Endodermal cell (in vitro differentiated cells): ENCODE measurements around the gene RFX4. TPM values are rescaled to one million over a fixed set of nuclear protein-coding genes. Genes with fewer than 3 reads are reported as not detected.

Source experiments
- DNase-seq: peaks from one replicate; pipeline ENCODE4 v3.0.0-alpha.2; 2017
- H3K27ac ChIP-seq: 2 replicates; pipeline ENCODE4 v1.5.1; 2013; ENCODE audit warnings: mild to moderate bottlenecking, low read depth, low read length, moderate library complexity
- H3K27me3 ChIP-seq: 2 replicates; pipeline ENCODE4 v1.6.1; 2013; ENCODE audit warnings: mild to moderate bottlenecking, low read length, moderate library complexity; ENCODE audit not compliant: insufficient read depth, control insufficient read depth, poor library complexity, severe bottlenecking
- H3K36me3 ChIP-seq: 2 replicates; pipeline ENCODE4 v1.7.0; 2013; ENCODE audit warnings: mild to moderate bottlenecking, low read length, moderate library complexity; ENCODE audit not compliant: control insufficient read depth, insufficient read depth
- H3K4me1 ChIP-seq: one replicate; pipeline ENCODE4 v1.7.0; 2013; ENCODE audit warnings: low read length; ENCODE audit not compliant: control insufficient read depth, insufficient read depth
- H3K4me3 ChIP-seq: 2 replicates; pipeline ENCODE4 v1.5.1; 2013; ENCODE audit warnings: mild to moderate bottlenecking, low read length, moderate library complexity
- H3K9ac ChIP-seq: 2 replicates; pipeline ENCODE4 v1.6.1; 2013; ENCODE audit warnings: mild to moderate bottlenecking, low read length, moderate library complexity; ENCODE audit not compliant: poor library complexity, severe bottlenecking; ENCODE audit errors: extremely low read depth
- H3K9me3 ChIP-seq: 2 replicates; pipeline ENCODE4 v1.6.1; 2013; ENCODE audit warnings: mild to moderate bottlenecking, low read length, moderate library complexity; ENCODE audit not compliant: control insufficient read depth
- H3K27ac Mint-ChIP-seq: 2 replicates; pipeline ENCODE4 v1.8.0; 2020; ENCODE audit warnings: mixed read lengths
- H3K27me3 Mint-ChIP-seq: 2 replicates; pipeline ENCODE4 v1.8.0; 2021; ENCODE audit warnings: mild to moderate bottlenecking, mixed read lengths; ENCODE audit not compliant: insufficient read depth
- H3K36me3 Mint-ChIP-seq: 2 replicates; pipeline ENCODE4 v1.8.0; 2020; ENCODE audit warnings: low read depth, mixed read lengths
- H3K4me1 Mint-ChIP-seq: 2 replicates; pipeline ENCODE4 v1.8.0; 2020; ENCODE audit warnings: mixed read lengths
- H3K4me3 Mint-ChIP-seq: 2 replicates; pipeline ENCODE4 v1.8.0; 2020; ENCODE audit warnings: mild to moderate bottlenecking, moderate library complexity, mixed read lengths
- H3K9me3 Mint-ChIP-seq: 2 replicates; pipeline ENCODE4 v1.8.0; 2020; ENCODE audit warnings: mild to moderate bottlenecking, mixed read lengths
- WGBS, 2 experiments: methylation state at CpG; one replicate each; pipeline versions ENCODE4 v1.1.5 to v1.1.7; 2013; ENCODE audit warnings: missing lambda C conversion rate in 2 of 2, mixed read lengths in 1 of 2; ENCODE audit not compliant: insufficient coverage in 1 of 2, insufficient read length in 1 of 2; 5-methylcytosine and 5-hydroxymethylcytosine counted together
- total RNA-seq, 2 donors: library from RNA; stranded (reverse); fragmentation: NEBNext Ultra II Directional in 1 of 2; extraction: Animal tissue kit (Norgen Biotek cat#: 25700) in 1 of 2; gene quantifications; 2 replicates in 1 of 2; 3 replicates in 1 of 2; pipeline ENCODE4 v1.2.1, GENCODE V29; 2021
- TF ChIP-seq, protein P1 (sequence below): fragments of 200-600 bp; sonication (generic); conservative IDR thresholded peaks from 2 replicates; pipeline ENCODE4 v1.5.0; 2021; ENCODE audit warnings: antibody characterized with exemption, mild to moderate bottlenecking

RFX4 gene
- total RNA-seq, 2 donors from 2014 or later: 0.09 to 0.86 TPM

DNA sequence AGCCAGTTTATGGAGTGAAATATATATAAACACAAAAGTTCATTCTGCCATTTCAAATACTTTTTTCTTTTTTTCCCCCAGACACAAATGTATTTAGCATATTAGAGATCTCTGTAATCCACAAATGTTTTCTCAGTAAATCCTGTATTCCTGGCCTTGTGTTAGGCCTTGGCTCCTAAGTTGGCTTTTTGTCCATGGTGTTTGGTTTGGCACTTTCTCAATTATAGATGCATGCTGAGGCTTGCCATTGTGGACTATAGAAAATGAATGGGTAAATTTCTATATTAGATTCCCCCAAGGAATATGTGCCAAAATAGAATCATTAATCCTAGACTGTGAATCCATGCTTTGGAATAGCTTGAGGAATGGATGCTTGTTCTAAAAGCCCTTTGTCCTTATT lies 208.7 kb downstream of the RFX4 start:
- no peaks in the 10 kb centered on the region for H3K4me1 ChIP-seq
- Mint-ChIP-seq H3K27me3 (no peaks in the 10 kb centered on the region), H3K4me3 (no peak overlapping the region), H3K4me1 (peaks cover 5% of the 10 kb centered on the region), H3K9me3 (peaks cover 14% of the 10 kb centered on the region), H3K36me3 (peaks cover 53% of the 10 kb centered on the region), H3K27ac (no peak overlapping the region)
- peaks cover 35% of the 10 kb centered on the region for H3K36me3 ChIP-seq
- no peak overlapping the region for H3K9ac ChIP-seq
- H3K4me3 ChIP-seq: no peak overlapping the region
- H3K9me3 ChIP-seq: peaks cover 9% of the 10 kb centered on the region
- H3K27me3 ChIP-seq: no peaks in the 10 kb centered on the region
- H3K27ac ChIP-seq: no peak overlapping the region
- no peak for DNase-seq
- TF ChIP-seq, protein P1, sequence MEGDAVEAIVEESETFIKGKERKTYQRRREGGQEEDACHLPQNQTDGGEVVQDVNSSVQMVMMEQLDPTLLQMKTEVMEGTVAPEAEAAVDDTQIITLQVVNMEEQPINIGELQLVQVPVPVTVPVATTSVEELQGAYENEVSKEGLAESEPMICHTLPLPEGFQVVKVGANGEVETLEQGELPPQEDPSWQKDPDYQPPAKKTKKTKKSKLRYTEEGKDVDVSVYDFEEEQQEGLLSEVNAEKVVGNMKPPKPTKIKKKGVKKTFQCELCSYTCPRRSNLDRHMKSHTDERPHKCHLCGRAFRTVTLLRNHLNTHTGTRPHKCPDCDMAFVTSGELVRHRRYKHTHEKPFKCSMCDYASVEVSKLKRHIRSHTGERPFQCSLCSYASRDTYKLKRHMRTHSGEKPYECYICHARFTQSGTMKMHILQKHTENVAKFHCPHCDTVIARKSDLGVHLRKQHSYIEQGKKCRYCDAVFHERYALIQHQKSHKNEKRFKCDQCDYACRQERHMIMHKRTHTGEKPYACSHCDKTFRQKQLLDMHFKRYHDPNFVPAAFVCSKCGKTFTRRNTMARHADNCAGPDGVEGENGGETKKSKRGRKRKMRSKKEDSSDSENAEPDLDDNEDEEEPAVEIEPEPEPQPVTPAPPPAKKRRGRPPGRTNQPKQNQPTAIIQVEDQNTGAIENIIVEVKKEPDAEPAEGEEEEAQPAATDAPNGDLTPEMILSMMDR: no peak

DNA sequence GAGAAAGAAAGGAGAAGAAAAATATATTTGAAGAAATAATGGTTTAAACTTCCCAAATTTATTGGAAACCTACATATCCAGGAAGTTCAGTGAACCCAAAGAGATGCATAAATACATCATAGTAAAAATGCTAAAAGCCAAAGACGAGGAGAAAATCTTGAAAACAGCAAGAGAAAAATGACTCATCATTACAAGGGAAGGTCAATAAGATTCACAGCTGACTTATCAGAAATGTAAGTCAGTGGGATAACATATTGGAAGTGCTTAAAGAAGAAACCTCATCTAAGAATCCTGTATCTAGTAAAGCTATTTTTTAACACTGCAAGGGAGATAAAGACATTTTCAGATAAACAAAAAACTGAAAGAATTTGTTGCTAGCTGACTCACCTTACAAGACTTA lies 211.6 kb downstream of the RFX4 start:
- no peaks in the 10 kb centered on the region for H3K9me3 Mint-ChIP-seq
- H3K4me3 ChIP-seq: no peak overlapping the region
- peaks cover 27% of the 10 kb centered on the region for H3K36me3 Mint-ChIP-seq
- H3K9me3 ChIP-seq: peaks cover 5% of the 10 kb centered on the region
- TF ChIP-seq, protein P1: no peak
- DNase-seq: no peak
- no peaks in the 10 kb centered on the region for H3K4me1 ChIP-seq
- peaks cover 5% of the 10 kb centered on the region for H3K4me1 Mint-ChIP-seq
- no peak overlapping the region for H3K9ac ChIP-seq
- WGBS, 2 experiments: 71 to 78% methylated on average over 1 of the region's 1 CpG
- H3K27me3 Mint-ChIP-seq: no peaks in the 10 kb centered on the region
- H3K4me3 Mint-ChIP-seq: no peak overlapping the region
- H3K27me3 ChIP-seq: no peaks in the 10 kb centered on the region
- H3K36me3 ChIP-seq: peaks cover 26% of the 10 kb centered on the region
- no peak overlapping the region for H3K27ac Mint-ChIP-seq
- H3K27ac ChIP-seq: no peak overlapping the region

DNA sequence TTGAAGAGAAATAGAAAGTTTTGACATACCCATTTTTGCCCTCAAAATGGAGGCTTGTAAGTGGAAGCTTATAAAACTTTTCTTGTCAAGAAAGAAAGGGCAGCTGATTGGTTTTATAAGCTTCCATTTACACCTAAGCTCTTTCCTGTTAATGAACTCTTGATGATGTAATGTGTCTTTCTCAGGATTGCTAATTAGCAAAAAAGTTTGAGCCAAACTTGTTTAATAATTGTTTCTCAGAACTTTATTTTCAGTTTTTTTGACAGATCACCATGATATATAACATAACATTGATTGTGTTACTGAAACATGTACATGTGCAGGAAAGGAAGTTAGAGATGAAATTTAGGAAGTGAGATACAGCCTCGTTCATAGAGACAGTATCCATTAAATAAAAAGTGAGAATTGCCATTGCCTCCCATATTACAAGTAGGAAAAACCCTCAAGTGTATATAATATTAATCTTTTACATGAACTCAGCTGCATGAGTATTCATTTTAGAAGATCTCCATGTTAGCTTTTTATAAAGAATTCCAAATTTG lies 218.4 kb downstream of the RFX4 start:
- Histone ChIP-seq H3K27ac (no peak overlapping the region), H3K4me3 (no peak overlapping the region), H3K36me3 (peaks cover 11% of the 10 kb centered on the region), H3K27me3 (no peaks in the 10 kb centered on the region), H3K9ac (no peak overlapping the region), H3K4me1 (no peaks in the 10 kb centered on the region), H3K9me3 (no peaks in the 10 kb centered on the region)
- peaks cover 8% of the 10 kb centered on the region for H3K4me1 Mint-ChIP-seq
- no peaks in the 10 kb centered on the region for H3K27me3 Mint-ChIP-seq
- H3K4me3 Mint-ChIP-seq: no peak overlapping the region
- DNase-seq: no peak
- TF ChIP-seq, protein P1: no peak
- H3K36me3 Mint-ChIP-seq: peaks cover 12% of the 10 kb centered on the region
- no peaks in the 10 kb centered on the region for H3K9me3 Mint-ChIP-seq
- no peak overlapping the region for H3K27ac Mint-ChIP-seq
- WGBS, 2 experiments: 71% methylated on average over 1 of the region's 1 CpG; no CpG with 5 or more reads in 1 of the 2 experiments
